Stimulated activated CD4-positive, alpha-beta T cell treated with anti-CD3 and anti-CD28 coated beads, TNF-alpha, amount 100 ng/mL, for 48 hours (primary cell): ENCODE results near the gene PRDM16.

Source experiments
- DNase-seq, 3 donors: peaks; one replicate each; pipeline ENCODE4 v3.0.0-alpha.2; 2020; ENCODE audit warnings: low read depth in 3 of 3

PRDM16 gene

GRCh38 chr1:3068564-3069431 is at the start of gene PRDM16:
PRDM16 (plus strand) TSS chr1:3069203; CDS start chr1:3069260, 57 bp downstream.
- DNase-seq: no peak

- no peak for DNase-seq
These were observed 49.4 kb upstream of the PRDM16 start for GRCh38 chr1:3019516-3020051.

- DNase-seq: no peak
These were observed 48.6 kb upstream of the PRDM16 start for GRCh38 chr1:3020263-3020909.

- DNase-seq: no peak
These were observed 47.8 kb upstream of the PRDM16 start, which contains the start of gene ACTRT2 for GRCh38 chr1:3021233-3021671. ACTRT2 (plus strand) TSS chr1:3021467; CDS start chr1:3021687, 220 bp downstream.

- no peak for DNase-seq
These were observed 47.1 kb upstream of the PRDM16 start for GRCh38 chr1:3021801-3022401.

GRCh38 chr1:3022511-3022973 is 46.5 kb upstream of the PRDM16 start:
- DNase-seq: no peak

- DNase-seq: no peak
These were observed 46.0 kb upstream of the PRDM16 start for GRCh38 chr1:3022976-3023375.

GRCh38 chr1:3024019-3024418 is 45.0 kb upstream of the PRDM16 start:
- DNase-seq: no peak

- DNase-seq: no peak
These were observed 44.4 kb upstream of the PRDM16 start for GRCh38 chr1:3024588-3024987.

GRCh38 chr1:3026124-3026523 is 42.9 kb upstream of the PRDM16 start:
- no peak for DNase-seq

- DNase-seq: no peak
These were observed 42.2 kb upstream of the PRDM16 start for GRCh38 chr1:3026581-3027391.

- DNase-seq: no peak
These were observed 41.2 kb upstream of the PRDM16 start for GRCh38 chr1:3027611-3028371.

GRCh38 chr1:3028531-3029282 is 40.3 kb upstream of the PRDM16 start:
- no peak for DNase-seq

- no peak for DNase-seq
These were observed 39.5 kb upstream of the PRDM16 start for GRCh38 chr1:3029481-3029961.

GRCh38 chr1:3029991-3030662 is 38.9 kb upstream of the PRDM16 start:
- DNase-seq: no peak

- DNase-seq: no peak
These were observed 38.2 kb upstream of the PRDM16 start for GRCh38 chr1:3030663-3031381.

- no peak for DNase-seq
These were observed 37.4 kb upstream of the PRDM16 start for GRCh38 chr1:3031401-3032221.
